ENCODE results near the gene RSPH6A.

GRCh38 chr19:45786533-45786894, 28.6 kb downstream of the RSPH6A start:
- no peak for TF ChIP-seq CTCF (IDR thresholded peaks at IDR 0.05)
- no peak for TF ChIP-seq POLR2A (IDR thresholded peaks at IDR 0.05)

All from gastroesophageal sphincter (tissue), 3 donors.